Measurements from ENCODE around the gene GABRG3.

GABRG3 gene

GRCh38 chr15:27448986-27449385 is 478.0 kb downstream of the GABRG3 start:
- Mint-ChIP-seq H3K9me3 (ENCODE audit: low read depth) (peaks cover 4% of the 10 kb centered on the region), H3K27ac (no peak overlapping the region), H3K36me3 (no peaks in the 10 kb centered on the region), H3K4me1 (ENCODE audit: low read depth) (no peaks in the 10 kb centered on the region), H3K27me3 (peaks cover 3% of the 10 kb centered on the region), H3K4me3 (no peak overlapping the region)

DNA sequence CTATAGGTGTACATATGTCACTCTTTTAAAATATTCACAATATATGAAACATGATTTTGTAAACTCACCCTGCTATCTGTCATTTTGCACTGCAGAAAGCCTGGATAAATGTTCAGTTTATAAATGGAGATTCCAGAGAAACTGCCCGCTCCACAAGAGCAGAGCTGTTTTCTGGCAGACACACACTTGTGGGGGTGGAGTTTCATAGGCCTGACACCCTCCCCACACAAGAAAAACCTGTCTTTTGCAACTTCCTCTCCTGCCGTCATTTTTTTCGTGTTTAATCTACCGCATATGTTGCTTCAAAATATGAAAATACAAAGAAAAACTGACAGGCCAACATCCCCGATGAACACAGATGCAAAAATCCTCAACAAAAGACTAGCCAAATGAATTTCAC is 479.0 kb downstream of the GABRG3 start:
- H3K27ac Mint-ChIP-seq, result no peak overlapping the region
- H3K4me3 Mint-ChIP-seq, result no peak overlapping the region

GRCh38 chr15:27454281-27455075 is 483.5 kb downstream of the GABRG3 start:
- no peak overlapping the region for H3K27ac Mint-ChIP-seq
- no peak overlapping the region for H3K4me3 Mint-ChIP-seq
- no peaks in the 10 kb centered on the region for H3K36me3 Mint-ChIP-seq
- H3K4me1 Mint-ChIP-seq (ENCODE audit: low read depth), result no peaks in the 10 kb centered on the region
- no peaks in the 10 kb centered on the region for H3K9me3 Mint-ChIP-seq (ENCODE audit: low read depth)
- H3K27me3 Mint-ChIP-seq, result no peaks in the 10 kb centered on the region

More for the DNA sequence above, 479.0 kb downstream of the GABRG3 start:
- peaks cover 3% of the 10 kb centered on the region for H3K27me3 Mint-ChIP-seq
- peaks cover 4% of the 10 kb centered on the region for H3K9me3 Mint-ChIP-seq (ENCODE audit: low read depth)
- H3K4me1 Mint-ChIP-seq (ENCODE audit: low read depth), result no peaks in the 10 kb centered on the region
- no peaks in the 10 kb centered on the region for H3K36me3 Mint-ChIP-seq

- H3K27me3 Mint-ChIP-seq, result no peaks in the 10 kb centered on the region
- H3K27ac Mint-ChIP-seq, result no peak overlapping the region
- no peaks in the 10 kb centered on the region for H3K9me3 Mint-ChIP-seq (ENCODE audit: low read depth)
- H3K36me3 Mint-ChIP-seq, result no peaks in the 10 kb centered on the region
- no peak overlapping the region for H3K4me3 Mint-ChIP-seq
- no peaks in the 10 kb centered on the region for H3K4me1 Mint-ChIP-seq (ENCODE audit: low read depth)
Measured at GRCh38 chr15:27456807-27457206, 485.8 kb downstream of the GABRG3 start.

- H3K27ac Mint-ChIP-seq, result no peak overlapping the region
- H3K4me3 Mint-ChIP-seq, result no peak overlapping the region
Measured at GRCh38 chr15:27457766-27458165, 486.8 kb downstream of the GABRG3 start.

GRCh38 chr15:27458345-27459084 is 487.5 kb downstream of the GABRG3 start:
- Mint-ChIP-seq H3K4me3 (no peak overlapping the region), H3K4me1 (ENCODE audit: low read depth) (no peaks in the 10 kb centered on the region), H3K9me3 (ENCODE audit: low read depth) (no peaks in the 10 kb centered on the region), H3K27ac (no peak overlapping the region), H3K27me3 (no peaks in the 10 kb centered on the region), H3K36me3 (no peaks in the 10 kb centered on the region)

More at GRCh38 chr15:27457766-27458165, 486.8 kb downstream of the GABRG3 start:
- Mint-ChIP-seq H3K27me3 (no peaks in the 10 kb centered on the region), H3K36me3 (no peaks in the 10 kb centered on the region), H3K4me1 (ENCODE audit: low read depth) (no peaks in the 10 kb centered on the region), H3K9me3 (ENCODE audit: low read depth) (no peaks in the 10 kb centered on the region)

- no peaks in the 10 kb centered on the region for H3K36me3 Mint-ChIP-seq
- no peak overlapping the region for H3K4me3 Mint-ChIP-seq
- H3K4me1 Mint-ChIP-seq (ENCODE audit: low read depth), result no peaks in the 10 kb centered on the region
- no peaks in the 10 kb centered on the region for H3K9me3 Mint-ChIP-seq (ENCODE audit: low read depth)
- H3K27ac Mint-ChIP-seq, result no peak overlapping the region
- H3K27me3 Mint-ChIP-seq, result no peaks in the 10 kb centered on the region
Measured at GRCh38 chr15:27459836-27460235, 488.9 kb downstream of the GABRG3 start.

GRCh38 chr15:27461181-27461580 is 490.2 kb downstream of the GABRG3 start:
- Mint-ChIP-seq H3K27me3 (no peaks in the 10 kb centered on the region), H3K4me1 (ENCODE audit: low read depth) (no peaks in the 10 kb centered on the region), H3K27ac (no peak overlapping the region), H3K4me3 (no peak overlapping the region), H3K36me3 (no peaks in the 10 kb centered on the region), H3K9me3 (ENCODE audit: low read depth) (no peaks in the 10 kb centered on the region)

DNA sequence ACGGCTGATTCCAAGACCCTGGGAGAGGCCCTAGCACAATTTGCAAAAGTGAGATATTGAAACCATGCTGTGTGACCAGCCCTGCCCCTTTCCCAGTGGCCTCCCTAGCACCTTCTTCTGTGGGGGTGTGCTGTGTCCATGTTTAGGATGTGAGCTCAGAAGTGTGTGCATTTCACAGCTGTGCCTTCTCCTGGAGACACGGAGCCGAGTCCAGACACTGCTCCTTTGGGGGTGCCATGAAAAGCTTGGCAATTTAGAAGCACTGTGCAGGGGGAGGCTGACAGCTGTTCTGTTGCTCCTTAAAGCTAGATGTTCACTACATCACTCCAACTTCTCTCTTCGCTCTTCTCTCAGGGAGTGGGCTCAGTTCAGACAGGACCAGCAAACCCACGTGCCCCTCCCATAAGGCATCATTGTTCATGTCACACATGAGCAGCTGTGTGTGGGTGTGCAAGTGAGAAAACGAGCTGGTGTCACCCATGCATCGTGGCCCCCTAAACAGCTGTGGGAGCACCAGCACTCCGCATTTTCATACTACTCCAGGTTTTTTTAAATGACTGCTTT is 492.6 kb downstream of the GABRG3 start:
- H3K27me3 Mint-ChIP-seq, result no peaks in the 10 kb centered on the region
- no peaks in the 10 kb centered on the region for H3K36me3 Mint-ChIP-seq
- H3K9me3 Mint-ChIP-seq (ENCODE audit: low read depth), result no peaks in the 10 kb centered on the region
- H3K4me1 Mint-ChIP-seq (ENCODE audit: low read depth), result no peaks in the 10 kb centered on the region
- H3K4me3 Mint-ChIP-seq, result no peak overlapping the region
- no peak overlapping the region for H3K27ac Mint-ChIP-seq

- Mint-ChIP-seq H3K4me3 (no peak overlapping the region), H3K36me3 (no peaks in the 10 kb centered on the region), H3K9me3 (ENCODE audit: low read depth) (no peaks in the 10 kb centered on the region), H3K4me1 (ENCODE audit: low read depth) (no peaks in the 10 kb centered on the region), H3K27me3 (no peaks in the 10 kb centered on the region), H3K27ac (no peak overlapping the region)
Measured at GRCh38 chr15:27464941-27465612, 494.1 kb downstream of the GABRG3 start.

GRCh38 chr15:27466758-27467157 is 495.8 kb downstream of the GABRG3 start:
- Mint-ChIP-seq H3K4me1 (ENCODE audit: low read depth) (no peaks in the 10 kb centered on the region), H3K36me3 (no peaks in the 10 kb centered on the region), H3K9me3 (ENCODE audit: low read depth) (no peaks in the 10 kb centered on the region), H3K27me3 (no peaks in the 10 kb centered on the region), H3K4me3 (no peak overlapping the region), H3K27ac (no peak overlapping the region)

GRCh38 chr15:27468151-27468591 is 497.2 kb downstream of the GABRG3 start:
- Mint-ChIP-seq H3K4me1 (ENCODE audit: low read depth) (no peaks in the 10 kb centered on the region), H3K27ac (no peak overlapping the region), H3K36me3 (no peaks in the 10 kb centered on the region), H3K4me3 (no peak overlapping the region), H3K9me3 (ENCODE audit: low read depth) (no peaks in the 10 kb centered on the region), H3K27me3 (no peaks in the 10 kb centered on the region)

DNA sequence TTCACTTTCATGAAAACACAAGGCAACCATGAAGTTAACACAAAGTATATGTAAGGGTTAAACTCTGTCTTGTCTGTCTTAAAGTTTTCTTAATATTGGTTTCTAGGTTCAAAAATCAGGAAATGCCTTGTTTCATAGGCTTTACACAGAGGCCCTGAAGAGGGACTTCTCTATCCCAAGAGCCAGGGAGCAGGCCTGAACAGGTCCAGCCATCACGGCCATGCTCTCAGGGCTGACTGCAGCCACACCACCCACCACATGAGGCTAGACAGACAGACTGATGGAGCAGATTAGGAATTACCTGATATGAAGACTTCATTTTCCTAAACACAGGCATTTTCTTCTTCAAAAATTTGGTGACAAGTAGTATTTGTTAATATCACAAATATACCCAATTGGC is 502.9 kb downstream of the GABRG3 start:
- Mint-ChIP-seq H3K27ac (no peak overlapping the region), H3K9me3 (ENCODE audit: low read depth) (no peaks in the 10 kb centered on the region), H3K4me3 (no peak overlapping the region), H3K36me3 (no peaks in the 10 kb centered on the region), H3K4me1 (ENCODE audit: low read depth) (no peaks in the 10 kb centered on the region), H3K27me3 (no peaks in the 10 kb centered on the region)

- Mint-ChIP-seq H3K4me1 (ENCODE audit: low read depth) (no peaks in the 10 kb centered on the region), H3K4me3 (no peak overlapping the region), H3K36me3 (no peaks in the 10 kb centered on the region), H3K27me3 (no peaks in the 10 kb centered on the region), H3K27ac (no peak overlapping the region), H3K9me3 (ENCODE audit: low read depth) (no peaks in the 10 kb centered on the region)
Measured at GRCh38 chr15:27475395-27475794, 504.4 kb downstream of the GABRG3 start.
